SK-N-MC (cell line): ENCODE results near the gene ERC2.

ENCODE experiments used
- EZH2 ChIP-seq: fragments of 200-600 bp; sonication (generic); IDR thresholded peaks from one replicate; pipeline ENCODE4 v1.6.1; 2017; ENCODE audit warnings: antibody characterized with exemption
- FOXP2 ChIP-seq: optimal IDR thresholded peaks from 2 replicates; pipeline ENCODE3; 2011; ENCODE audit warnings: mild to moderate bottlenecking, moderate library complexity; ENCODE audit not compliant: insufficient read depth; ENCODE audit errors: extremely low read length, control extremely low read depth
- POLR2AphosphoS5 ChIP-seq: IDR thresholded peaks from 2 replicates; pipeline ENCODE4 v1.6.1; 2012; ENCODE audit warnings: mild to moderate bottlenecking, low read depth, low read length, borderline replicate concordance

DNA sequence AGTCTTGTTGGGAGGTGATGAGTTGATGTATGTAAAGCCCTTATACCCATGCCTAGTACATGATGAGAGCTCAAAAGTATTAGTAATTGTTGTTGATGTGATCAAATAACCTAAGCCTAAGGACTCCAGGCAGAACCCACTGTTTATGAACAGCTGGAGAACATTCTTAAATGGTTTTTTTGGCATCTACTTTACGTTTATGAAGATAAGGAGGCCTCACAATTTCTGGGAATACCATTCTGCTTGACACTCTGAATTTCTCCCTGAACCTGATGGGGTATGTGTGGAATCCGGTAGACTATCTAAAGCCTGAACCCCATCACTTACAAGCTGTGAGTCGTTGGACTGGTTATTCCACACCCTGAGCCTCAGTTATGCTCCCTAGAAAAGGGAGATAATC lies 736.5 kb downstream of the ERC2 start:
- TF ChIP-seq POLR2AphosphoS5 (no peak), EZH2 (no peak), FOXP2 (no peak)
